ENCODE measurements around the gene SPON1.

Gene SPON1

GRCh38 chr11:14186046-14186775, 223.7 kb downstream of the SPON1 start:
- no peak for DNase-seq (ENCODE audit: low read depth)

DNA sequence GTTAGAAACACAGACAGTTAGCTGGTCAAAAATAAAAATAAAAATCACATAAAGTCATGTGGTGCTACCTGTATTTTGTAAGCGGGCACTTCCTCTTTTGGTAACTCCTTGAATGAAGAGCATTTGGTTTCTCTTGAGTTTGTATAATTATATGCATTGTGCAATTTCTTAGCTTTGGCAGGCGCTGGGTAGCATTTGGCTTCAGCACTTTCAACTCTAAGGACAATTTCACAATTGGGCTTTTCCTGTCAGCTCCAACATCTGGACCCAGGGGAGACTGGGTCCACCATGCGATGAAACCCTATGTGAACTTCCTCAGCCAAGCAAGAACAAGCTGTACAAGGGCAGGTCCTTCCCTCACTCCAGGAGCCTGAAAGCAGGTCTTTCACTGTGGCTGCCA, 227.4 kb downstream of the SPON1 start:
- no peak for DNase-seq (ENCODE audit: low read depth)

DNA sequence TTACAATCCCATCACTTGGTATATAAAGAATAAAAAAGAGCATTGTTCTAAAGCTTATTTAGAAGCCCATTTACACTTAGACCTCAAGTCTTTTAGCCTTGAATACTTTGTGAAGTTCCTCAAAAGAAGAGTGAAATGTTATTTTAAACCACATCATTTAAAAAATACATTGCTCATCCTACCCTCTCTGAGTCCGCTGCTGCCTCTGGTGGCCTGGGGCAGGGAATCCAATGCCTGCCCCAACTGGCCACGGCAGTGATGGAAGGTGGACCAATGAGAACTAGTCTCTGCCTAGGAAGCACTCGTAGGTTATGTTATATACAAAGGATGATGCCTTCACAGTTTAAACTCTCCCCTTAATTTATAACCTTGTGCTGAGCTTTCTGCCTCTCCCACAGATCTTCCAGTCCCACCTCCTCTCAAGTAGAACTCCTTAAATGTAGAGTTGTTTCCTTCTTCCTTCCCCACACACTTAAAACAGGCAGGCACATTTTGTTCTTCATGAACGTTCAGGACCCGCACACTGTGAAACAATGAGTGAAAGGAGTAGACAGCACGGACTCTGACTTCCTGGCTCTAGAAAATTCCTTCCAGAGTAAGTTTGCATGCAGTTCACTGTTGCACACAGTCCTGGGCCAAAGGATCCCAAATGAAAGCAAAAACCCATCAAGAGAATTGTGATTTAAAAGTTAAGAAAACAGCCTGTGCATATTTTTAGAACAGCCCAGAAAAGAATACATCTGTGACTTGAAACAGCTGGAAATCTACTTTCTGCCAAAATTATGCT, 228.7 kb downstream of the SPON1 start:
- no peak for DNase-seq (ENCODE audit: low read depth)

GRCh38 chr11:14193644-14194043, 231.1 kb downstream of the SPON1 start:
- DNase-seq (ENCODE audit: low read depth), result no peak

GRCh38 chr11:14202251-14203196, 240.0 kb downstream of the SPON1 start:
- DNase-seq (ENCODE audit: low read depth), result no peak

DNA sequence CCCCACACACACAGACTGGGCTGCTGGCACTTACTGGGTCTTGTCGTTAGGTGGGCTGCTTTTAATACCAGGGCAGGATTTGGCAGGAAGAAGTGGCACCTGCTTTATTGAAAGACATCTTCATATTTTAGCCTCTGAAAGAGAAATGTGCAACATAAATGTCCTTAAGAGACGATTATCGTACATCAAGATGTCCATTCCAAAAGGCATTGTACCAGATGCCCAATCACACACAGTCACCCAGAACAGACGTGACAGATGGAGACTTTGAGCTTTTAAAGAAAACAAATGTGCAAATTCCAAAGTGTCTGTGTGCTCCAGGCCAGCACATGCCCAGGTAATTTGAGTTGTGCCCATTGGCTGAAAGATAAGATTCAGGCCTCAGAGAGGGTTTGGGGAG, 240.8 kb downstream of the SPON1 start:
- no peak for DNase-seq (ENCODE audit: low read depth)

GRCh38 chr11:14212986-14213385, 250.5 kb downstream of the SPON1 start:
- DNase-seq (ENCODE audit: low read depth), result no peak

- DNase-seq (ENCODE audit: low read depth), result no peak
These were observed 256.2 kb downstream of the SPON1 start for GRCh38 chr11:14218728-14219127.

DNA sequence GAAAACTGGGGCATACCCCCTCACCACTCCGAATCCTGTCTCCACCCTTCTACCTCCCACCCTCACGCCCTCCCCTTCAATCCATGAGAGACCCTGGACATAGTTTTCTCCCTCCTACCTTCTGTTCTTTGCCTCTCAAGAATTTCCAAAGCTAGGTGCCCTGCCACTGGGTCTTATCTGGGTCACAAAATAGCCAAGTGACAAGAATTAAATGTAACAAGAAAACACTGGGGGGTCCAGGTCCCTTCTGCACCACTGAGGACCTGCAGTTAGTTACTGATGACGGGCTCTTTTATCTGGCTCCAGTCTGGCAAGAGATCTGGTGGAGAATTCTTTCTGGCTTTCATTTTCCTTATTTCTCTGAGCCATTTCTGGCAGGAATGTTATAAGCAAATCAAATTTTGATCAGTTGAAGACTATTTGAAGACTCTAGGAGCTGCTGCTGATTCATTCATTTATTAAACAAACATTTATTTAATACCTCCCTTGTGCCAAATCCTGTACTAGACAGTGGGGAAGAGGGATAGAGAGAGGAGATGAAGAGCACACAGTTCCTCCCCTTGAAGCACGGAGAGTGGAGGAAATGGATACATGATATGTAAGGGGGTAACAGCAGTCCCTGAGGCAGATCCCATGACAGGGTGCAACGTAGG, 261.2 kb downstream of the SPON1 start:
- no peak for DNase-seq (ENCODE audit: low read depth)

GRCh38 chr11:14224395-14224794, 261.9 kb downstream of the SPON1 start:
- DNase-seq (ENCODE audit: low read depth), result no peak

DNA sequence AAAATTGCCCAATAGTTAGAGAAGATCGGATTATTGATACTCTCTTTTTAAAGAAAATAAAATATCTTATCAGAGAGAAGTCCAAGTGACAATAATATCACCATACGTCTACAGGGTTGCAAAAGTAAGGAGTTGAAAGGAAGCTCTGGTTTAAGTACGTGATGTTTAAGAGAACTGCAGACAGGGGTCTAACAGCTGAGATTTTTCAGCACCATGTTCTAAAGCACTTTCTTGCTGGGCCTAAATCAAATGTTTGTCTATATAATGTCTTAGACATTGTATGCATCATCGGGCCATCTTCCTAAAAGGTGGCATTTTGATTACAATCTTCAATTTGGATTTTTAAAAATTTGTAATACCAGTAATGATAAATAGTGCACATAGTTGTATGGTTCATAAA, 263.1 kb downstream of the SPON1 start:
- no peak for DNase-seq (ENCODE audit: low read depth)

DNA sequence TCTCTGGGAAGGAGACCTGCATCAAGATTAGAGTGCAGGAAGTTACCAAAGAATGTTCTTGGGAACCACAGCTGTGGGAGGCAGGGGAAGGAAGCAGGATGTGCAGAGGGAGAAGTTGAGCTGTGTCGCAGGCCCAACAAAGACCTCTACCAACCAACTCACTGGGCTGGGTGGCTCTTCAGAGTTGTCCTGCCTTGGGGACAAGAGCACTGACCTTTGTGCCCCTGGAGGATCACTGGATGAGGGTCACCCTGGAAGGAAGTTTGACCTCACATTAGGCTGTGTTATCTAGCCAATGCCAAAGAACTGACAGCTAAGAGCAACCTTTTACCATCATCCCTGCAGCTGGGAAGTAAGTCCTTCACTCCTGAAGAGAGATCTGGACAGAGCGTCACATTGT, 265.8 kb downstream of the SPON1 start:
- DNase-seq (ENCODE audit: low read depth), result no peak

GRCh38 chr11:14229472-14229871, 266.9 kb downstream of the SPON1 start:
- DNase-seq (ENCODE audit: low read depth), result no peak

DNA sequence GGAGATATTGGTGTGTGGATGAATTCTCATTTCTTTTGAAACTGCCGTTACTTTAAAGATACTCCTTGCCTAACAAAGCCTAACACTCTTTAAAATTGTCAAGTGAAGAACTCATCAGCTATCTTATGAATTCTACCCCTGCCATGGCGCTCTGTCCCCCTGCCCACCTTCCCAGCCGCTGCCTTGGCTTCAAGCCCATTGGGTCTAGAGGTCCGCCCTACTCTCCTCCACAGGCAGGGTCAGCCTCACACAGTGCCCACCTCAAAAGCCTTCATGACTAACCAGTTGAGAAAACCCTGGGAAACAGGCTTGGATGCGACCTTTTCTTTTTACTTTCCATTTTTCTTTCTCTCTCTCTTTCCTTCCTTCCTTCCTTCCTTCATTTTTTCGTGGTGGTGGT, 267.9 kb downstream of the SPON1 start:
- no peak for DNase-seq (ENCODE audit: low read depth)

DNA sequence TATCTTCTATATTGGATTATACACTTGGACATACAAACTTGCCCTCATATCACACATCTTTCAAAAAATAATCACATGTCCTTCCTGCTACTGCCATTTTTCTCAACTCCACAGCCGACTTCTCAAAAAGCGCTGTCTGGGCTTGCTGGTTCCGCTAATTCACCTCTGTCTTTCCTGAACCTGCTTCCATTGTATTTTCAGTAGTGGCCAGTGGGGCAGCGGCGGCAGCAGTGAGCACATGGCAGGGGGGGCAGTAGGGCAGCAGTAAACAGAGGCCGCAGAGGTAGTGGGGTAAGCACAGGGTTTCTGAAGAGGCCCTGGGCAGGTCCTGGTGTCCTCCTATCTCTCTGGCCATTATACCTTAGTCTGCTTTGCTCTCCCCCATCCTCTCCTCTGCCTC, 270.1 kb downstream of the SPON1 start:
- no peak for DNase-seq (ENCODE audit: low read depth)

DNA sequence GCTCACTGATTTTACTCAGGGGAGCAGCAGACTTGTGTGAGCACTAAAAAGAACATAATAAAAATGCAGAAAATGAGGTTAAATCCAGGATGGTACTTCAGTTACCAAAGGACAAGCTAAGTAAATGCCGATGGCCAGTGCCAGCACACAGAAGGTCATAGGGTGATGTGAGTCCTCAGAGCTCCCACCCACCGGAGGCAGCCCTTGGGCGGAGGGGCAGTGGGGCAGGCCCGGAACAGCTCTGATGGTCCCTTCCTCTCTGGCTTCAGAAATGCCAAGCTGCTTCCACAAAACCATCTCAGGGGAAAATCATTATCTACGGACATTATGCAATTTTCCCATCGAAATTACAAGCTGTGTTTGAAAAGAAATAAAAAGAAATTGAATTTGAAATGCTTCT, 271.9 kb downstream of the SPON1 start:
- DNase-seq (ENCODE audit: low read depth), result no peak

DNA sequence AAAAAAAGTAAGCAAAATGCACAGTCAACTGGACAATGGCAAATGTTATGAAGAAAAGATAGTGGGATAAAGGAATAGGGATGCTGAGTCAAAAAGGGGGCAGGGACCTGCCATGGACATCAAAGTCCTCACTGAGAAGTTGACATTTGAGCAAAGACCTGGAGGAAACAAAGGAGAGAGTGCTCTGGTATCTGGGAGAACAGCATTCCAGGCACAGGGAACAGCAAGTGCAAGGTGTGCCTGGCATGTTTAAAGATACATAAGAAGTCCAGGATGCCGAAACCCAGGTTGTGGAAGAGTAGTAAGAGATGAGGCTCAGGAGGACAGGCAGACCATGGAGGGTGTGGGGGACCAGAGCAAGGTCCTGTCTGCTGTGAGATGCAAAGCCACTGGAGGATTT, 273.2 kb downstream of the SPON1 start:
- DNase-seq (ENCODE audit: low read depth), result no peak

DNA sequence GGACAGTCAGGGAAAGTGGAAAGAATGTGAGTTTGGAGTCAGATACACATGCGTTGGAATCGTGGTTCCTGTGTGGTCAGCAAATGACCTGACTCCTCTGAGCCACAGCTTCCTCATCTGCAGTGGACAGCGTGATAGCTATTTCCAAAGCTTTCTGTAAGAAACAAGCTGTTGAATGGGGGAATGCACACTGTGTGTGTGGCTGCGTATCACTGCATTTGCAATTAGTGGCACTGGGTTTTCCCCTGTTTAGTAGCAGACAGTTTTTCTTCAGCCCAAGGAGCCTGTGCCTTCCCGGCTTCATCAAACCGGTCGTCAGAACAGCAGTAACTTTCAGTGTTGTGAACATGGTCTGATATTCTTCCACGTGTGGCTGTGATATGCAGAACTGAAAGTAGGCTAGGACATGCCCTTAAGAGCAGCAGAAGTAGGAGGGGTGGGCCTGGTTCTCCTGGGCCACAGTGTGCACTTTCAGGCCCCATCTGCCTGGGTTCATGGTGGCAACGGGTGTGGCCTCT, 275.0 kb downstream of the SPON1 start:
- DNase-seq (ENCODE audit: low read depth), result no peak

DNA sequence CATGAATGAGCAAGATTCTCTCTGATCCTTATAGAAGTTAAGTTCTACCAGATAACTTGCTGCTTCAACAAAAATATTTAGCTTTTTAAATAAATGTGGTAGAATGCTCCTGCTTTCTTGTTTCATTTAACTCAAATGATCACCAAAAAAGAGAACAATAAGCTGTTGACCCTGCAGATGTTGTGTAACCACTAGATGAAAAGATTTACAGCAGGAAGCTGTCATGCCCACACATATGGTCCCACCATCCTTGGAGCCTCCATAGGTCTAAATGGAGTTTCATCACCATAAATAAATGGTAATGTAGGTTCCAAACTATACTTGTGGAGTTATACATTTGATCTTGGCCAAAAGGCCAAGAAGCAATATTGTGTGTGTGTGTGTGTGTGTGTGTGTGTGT, 277.7 kb downstream of the SPON1 start:
- no peak for DNase-seq (ENCODE audit: low read depth)

DNA sequence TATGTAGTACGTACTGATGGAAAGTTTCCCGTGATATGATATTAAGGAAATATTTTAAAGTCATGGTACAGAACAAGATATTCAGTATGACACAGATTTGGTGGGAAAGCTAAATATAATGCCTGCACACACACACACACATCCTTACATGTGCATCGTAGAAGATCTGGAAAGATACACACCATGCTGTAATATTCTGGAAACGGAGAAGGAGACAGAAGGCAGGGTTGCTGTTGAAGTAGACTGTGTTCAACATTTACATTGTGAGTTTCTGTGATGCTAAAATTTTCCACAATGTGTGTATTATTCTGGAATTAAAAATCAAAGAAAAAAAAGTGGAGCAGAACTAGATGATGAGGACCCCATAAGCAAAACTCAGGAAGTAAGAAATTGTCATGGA, 278.4 kb downstream of the SPON1 start:
- no peak for DNase-seq (ENCODE audit: low read depth)

- no peak for DNase-seq (ENCODE audit: low read depth)
These were observed 279.7 kb downstream of the SPON1 start for GRCh38 chr11:14242187-14242586.

DNA sequence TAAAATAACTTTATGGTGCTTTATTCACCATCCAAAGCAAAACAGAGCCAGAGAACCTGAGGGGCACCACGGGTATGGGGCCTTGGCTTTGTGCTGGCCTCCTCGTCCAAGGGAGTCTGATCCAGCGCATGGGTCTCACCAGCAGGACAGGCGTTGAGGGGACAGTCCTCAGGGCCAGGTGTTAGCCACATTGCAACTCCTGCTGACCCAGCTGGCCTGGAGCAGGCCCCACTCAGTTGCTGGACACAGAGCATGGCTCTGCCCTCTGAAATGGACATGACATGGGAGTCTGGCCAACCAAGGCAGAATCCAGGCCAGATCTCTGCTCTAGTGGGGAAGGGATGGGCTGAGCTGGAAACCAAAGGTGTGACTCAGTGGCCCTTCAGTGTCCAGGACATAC, 280.2 kb downstream of the SPON1 start:
- no peak for DNase-seq (ENCODE audit: low read depth)
